Loucy (cell line): ENCODE data around the gene MAP3K5.

Source experiments
- H2AFZ ChIP-seq: fragments of 200-600 bp; sonication (generic); 2 replicates; pipeline ENCODE4 v1.6.0; 2016; ENCODE audit warnings: antibody characterized with exemption, mild to moderate bottlenecking, low read length, moderate library complexity
- H3F3A ChIP-seq: fragments of 200-600 bp; 2 replicates; pipeline ENCODE4 v1.6.0; 2016; ENCODE audit warnings: antibody characterized with exemption, low read depth, mild to moderate bottlenecking
- H3K27me3 ChIP-seq: fragments of 200-600 bp; sonication (generic); 2 replicates; pipeline ENCODE4 v1.6.1; 2014; ENCODE audit warnings: low read length, mild to moderate bottlenecking; ENCODE audit not compliant: insufficient read depth, poor library complexity, severe bottlenecking
- H3K36me3 ChIP-seq: fragments of 200-600 bp; sonication (generic); 2 replicates; pipeline ENCODE4 v1.6.1; 2016; ENCODE audit warnings: low read length; ENCODE audit not compliant: insufficient read depth
- H3K4me1 ChIP-seq: fragments of 200-600 bp; sonication (generic); 2 replicates; pipeline ENCODE4 v1.5.1; 2014; ENCODE audit warnings: low read length, mild to moderate bottlenecking; ENCODE audit not compliant: insufficient read depth, poor library complexity, severe bottlenecking
- H3K4me2 ChIP-seq: fragments of 200-600 bp; sonication (generic); 2 replicates; pipeline ENCODE4 v1.6.0; 2014; ENCODE audit warnings: antibody characterized with exemption, low read length, low read depth, mild to moderate bottlenecking; ENCODE audit not compliant: poor library complexity, severe bottlenecking
- H3K4me3 ChIP-seq: fragments of 200-600 bp; sonication (generic); 2 replicates; pipeline ENCODE4 v1.5.1; 2014; ENCODE audit warnings: low read length, mild to moderate bottlenecking, mixed read lengths; ENCODE audit not compliant: poor library complexity, severe bottlenecking
- H3K79me2 ChIP-seq: fragments of 200-600 bp; sonication (generic); 2 replicates; pipeline ENCODE4 v1.6.1; 2014; ENCODE audit warnings: low read length; ENCODE audit not compliant: insufficient read depth
- H3K9ac ChIP-seq: fragments of 200-600 bp; sonication (generic); 2 replicates; pipeline ENCODE4 v1.6.0; 2014; ENCODE audit warnings: mild to moderate bottlenecking, low read depth, low read length, moderate library complexity; ENCODE audit not compliant: poor library complexity, severe bottlenecking
- H3K9me2 ChIP-seq: fragments of 200-600 bp; sonication (generic); replicated peaks from 2 replicates; pipeline ENCODE4 v1.6.1; 2016; ENCODE audit warnings: low read depth, low read length, mixed read lengths
- H3K9me3 ChIP-seq: fragments of 200-600 bp; sonication (generic); 2 replicates; pipeline ENCODE4 v1.6.1; 2014; ENCODE audit warnings: mild to moderate bottlenecking, antibody characterized with exemption, low read length, low read depth; ENCODE audit not compliant: insufficient read depth
- H4K20me1 ChIP-seq: fragments of 200-600 bp; sonication (generic); 2 replicates; pipeline ENCODE4 v1.6.0; 2014; ENCODE audit warnings: antibody characterized with exemption, low read length, mild to moderate bottlenecking; ENCODE audit not compliant: insufficient read depth, poor library complexity, severe bottlenecking
- EZH2phosphoT487 ChIP-seq: fragments of 200-600 bp; IDR thresholded peaks from 2 replicates; pipeline ENCODE4 v1.6.1; 2018; ENCODE audit warnings: antibody characterized with exemption, mild to moderate bottlenecking, moderate library complexity, borderline replicate concordance
- TF ChIP-seq, protein P1 (sequence below): fragments of 200-600 bp; sonication (generic); conservative IDR thresholded peaks from 2 replicates; pipeline ENCODE4 v1.5.1; 2014; ENCODE audit warnings: mild to moderate bottlenecking, antibody characterized with exemption, low read length

The MAP3K5 gene

GRCh38 chr6:136826216-136826615 is 33.9 kb upstream of the MAP3K5 start:
- H3K36me3 ChIP-seq: no peaks in the 10 kb centered on the region
- TF ChIP-seq, protein P1, sequence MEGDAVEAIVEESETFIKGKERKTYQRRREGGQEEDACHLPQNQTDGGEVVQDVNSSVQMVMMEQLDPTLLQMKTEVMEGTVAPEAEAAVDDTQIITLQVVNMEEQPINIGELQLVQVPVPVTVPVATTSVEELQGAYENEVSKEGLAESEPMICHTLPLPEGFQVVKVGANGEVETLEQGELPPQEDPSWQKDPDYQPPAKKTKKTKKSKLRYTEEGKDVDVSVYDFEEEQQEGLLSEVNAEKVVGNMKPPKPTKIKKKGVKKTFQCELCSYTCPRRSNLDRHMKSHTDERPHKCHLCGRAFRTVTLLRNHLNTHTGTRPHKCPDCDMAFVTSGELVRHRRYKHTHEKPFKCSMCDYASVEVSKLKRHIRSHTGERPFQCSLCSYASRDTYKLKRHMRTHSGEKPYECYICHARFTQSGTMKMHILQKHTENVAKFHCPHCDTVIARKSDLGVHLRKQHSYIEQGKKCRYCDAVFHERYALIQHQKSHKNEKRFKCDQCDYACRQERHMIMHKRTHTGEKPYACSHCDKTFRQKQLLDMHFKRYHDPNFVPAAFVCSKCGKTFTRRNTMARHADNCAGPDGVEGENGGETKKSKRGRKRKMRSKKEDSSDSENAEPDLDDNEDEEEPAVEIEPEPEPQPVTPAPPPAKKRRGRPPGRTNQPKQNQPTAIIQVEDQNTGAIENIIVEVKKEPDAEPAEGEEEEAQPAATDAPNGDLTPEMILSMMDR: no peak
- no peak for TF ChIP-seq EZH2phosphoT487
- H3K4me1 ChIP-seq: peaks cover 17% of the 10 kb centered on the region
- no peak overlapping the region for H3K9ac ChIP-seq
- H3K27me3 ChIP-seq: peaks cover 9% of the 10 kb centered on the region
- H3K9me2 ChIP-seq: no peaks in the 10 kb centered on the region; the same call in 1 of the 2 replicates
- no peak overlapping the region for H3K4me2 ChIP-seq
- H3K9me3 ChIP-seq: peaks cover 5% of the 10 kb centered on the region
- 0 out of 2 replicates have a peak, but pooled peaks cover 5% of the 10 kb centered on the region for H3F3A ChIP-seq
- H4K20me1 ChIP-seq: no peaks in the 10 kb centered on the region
- H2AFZ ChIP-seq: no peak overlapping the region
- H3K79me2 ChIP-seq: no peaks in the 10 kb centered on the region
- H3K4me3 ChIP-seq: no peak overlapping the region

DNA sequence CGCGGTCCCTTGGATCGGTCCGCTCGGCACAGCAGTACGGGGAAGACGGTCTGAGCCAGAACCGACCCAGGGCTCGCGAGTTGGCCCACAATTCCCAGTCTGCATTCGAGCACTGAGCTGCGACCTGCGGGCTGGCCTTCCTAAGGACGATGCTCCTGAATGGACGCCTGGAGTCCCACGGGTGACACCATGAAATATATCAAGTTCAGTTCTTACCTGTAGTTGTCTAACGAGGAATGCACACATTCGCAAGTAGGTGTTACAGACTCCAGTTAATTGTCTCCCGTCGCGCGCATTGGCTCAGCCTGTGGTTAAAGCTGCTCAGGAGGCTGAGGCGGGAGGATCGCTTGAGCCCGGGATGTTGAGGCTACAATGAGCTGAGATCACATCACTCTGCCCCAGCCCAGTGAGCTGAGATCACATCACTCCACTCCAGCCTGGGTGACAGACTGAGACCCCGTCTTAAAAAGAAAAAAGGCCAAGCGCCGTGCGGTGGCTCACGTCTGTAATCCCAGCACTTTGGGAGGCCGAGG is 30.9 kb upstream of the MAP3K5 start:
- peak overlapping the region; percentile 100 for H2AFZ ChIP-seq
- no peaks in the 10 kb centered on the region for H3K36me3 ChIP-seq
- peak overlapping the region; percentile 92 for H3K4me3 ChIP-seq
- H3K4me1 ChIP-seq: peaks cover 15% of the 10 kb centered on the region
- H3K9ac ChIP-seq: peak overlapping the region; percentile 79
- no peaks in the 10 kb centered on the region for H3K79me2 ChIP-seq
- H3K4me2 ChIP-seq: peak overlapping the region; percentile 87
- no peaks in the 10 kb centered on the region for H3K9me3 ChIP-seq
- H3F3A ChIP-seq: 0 out of 2 replicates have a peak, but pooled peaks cover 5% of the 10 kb centered on the region
- TF ChIP-seq, protein P1: 0 out of 2 replicates have a peak, but pooled peaks have one; percentile 2
- no peak for TF ChIP-seq EZH2phosphoT487
- H4K20me1 ChIP-seq: no peaks in the 10 kb centered on the region
- peaks cover 39% of the 10 kb centered on the region for H3K27me3 ChIP-seq
- H3K9me2 ChIP-seq: no peaks in the 10 kb centered on the region; the same call in 1 of the 2 replicates

DNA sequence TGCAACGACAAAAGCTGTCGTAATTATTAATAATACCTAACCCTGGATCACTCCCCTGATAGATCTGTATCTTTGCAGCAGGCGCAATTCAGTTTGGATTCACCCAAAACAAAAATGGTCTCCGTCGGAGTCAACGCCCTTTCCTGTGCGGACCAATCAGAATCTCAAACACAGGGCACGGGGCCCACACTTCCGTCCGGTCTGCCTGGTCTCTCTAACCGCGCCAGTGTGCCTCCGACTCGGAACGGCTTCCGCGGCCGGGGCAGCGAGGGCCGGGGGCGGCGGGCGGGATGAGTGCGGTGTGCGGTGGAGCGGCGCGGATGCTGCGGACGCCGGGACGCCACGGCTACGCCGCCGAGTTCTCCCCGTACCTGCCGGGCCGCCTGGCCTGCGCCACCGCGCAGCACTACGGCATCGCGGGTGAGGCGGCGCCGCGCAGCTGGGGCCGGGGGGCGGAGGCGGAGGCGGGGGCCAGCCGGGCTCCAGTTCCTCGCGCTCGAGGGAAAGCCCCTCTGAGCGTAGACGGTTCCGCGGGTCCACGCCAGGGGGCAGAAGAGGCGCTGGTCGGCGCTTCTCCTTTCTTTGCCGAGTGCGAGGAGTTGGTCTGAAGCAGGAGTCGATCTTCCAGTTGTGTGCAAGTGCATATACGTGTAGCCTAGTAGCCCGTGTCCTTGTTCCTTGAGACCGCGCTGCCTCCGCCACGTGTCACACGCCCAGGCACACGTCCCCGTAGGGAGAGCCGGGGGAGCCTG is 30.3 kb upstream of the MAP3K5 start, which contains the start of gene PEX7:
Gene PEX7, plus strand, starts transcription at position 217 of the 752 bp plus-strand sequence. Its CDS starts 74 bp downstream, at position 291.
- H4K20me1 ChIP-seq: no peaks in the 10 kb centered on the region
- H3K4me3 ChIP-seq: peak within 1 kb of the TSS; percentile 92
- H3K4me1 ChIP-seq: peaks cover 12% of the 10 kb centered on the region
- H3K9ac ChIP-seq: peak within 1 kb of the TSS; percentile 79
- peaks cover 43% of the 10 kb centered on the region for H3K27me3 ChIP-seq
- no peaks in the 10 kb centered on the region for H3K79me2 ChIP-seq
- H3F3A ChIP-seq: 0 out of 2 replicates have a peak, but pooled peaks cover 5% of the 10 kb centered on the region
- no peaks in the 10 kb centered on the region for H3K36me3 ChIP-seq
- peak within 1 kb of the TSS; percentile 87 for H3K4me2 ChIP-seq
- no peaks in the 10 kb centered on the region for H3K9me3 ChIP-seq
- H3K9me2 ChIP-seq: no peaks in the 10 kb centered on the region; the same call in 1 of the 2 replicates
- TF ChIP-seq EZH2phosphoT487: no peak
- TF ChIP-seq, protein P1: peak; percentile 67
- H2AFZ ChIP-seq: peak within 1 kb of the TSS; percentile 100
